Activated CD8-positive, alpha-beta T cell treated with anti-CD3 and anti-CD28 coated beads for 36 hours (primary cell): ENCODE measurements around the gene YPEL2. TPM values are rescaled to one million over a fixed set of nuclear protein-coding genes. Genes with fewer than 3 reads are reported as not detected.

ENCODE experiments used
- ATAC-seq: fragments of 200-7000 bp; cut with Tn5 transposase; one replicate; pipeline ENCODE4 v1.10.0; 2021; ENCODE audit warnings: mild to moderate bottlenecking, moderate library complexity
- CTCF ChIA-PET: fragments of 350-600 bp; sonication (Branson Sonifier 250); formaldehyde crosslinking; loops from one replicate; lab custom pipeline; 2021; ENCODE audit warnings: antibody characterized with exemption; lab: Charles Lee
- POLR2A ChIA-PET: fragments of 350-600 bp; sonication (Branson Sonifier 250); formaldehyde crosslinking; loops from one replicate; lab custom pipeline; 2021; ENCODE audit warnings: antibody characterized with exemption; lab: Charles Lee
- DNase-seq: peaks from one replicate; pipeline ENCODE4 v3.0.0-alpha.2; 2020
- H3K27ac Mint-ChIP-seq: one replicate; pipeline ENCODE4 v1.8.0; 2021; ENCODE audit warnings: mild to moderate bottlenecking, mixed read lengths
- H3K27me3 Mint-ChIP-seq: one replicate; pipeline ENCODE4 v1.8.0; 2021; ENCODE audit warnings: mixed read lengths
- H3K36me3 Mint-ChIP-seq: one replicate; pipeline ENCODE4 v1.8.0; 2021; ENCODE audit warnings: low read depth, mixed read lengths
- H3K4me1 Mint-ChIP-seq: one replicate; pipeline ENCODE4 v1.8.0; 2021; ENCODE audit warnings: low read depth, mixed read lengths
- H3K4me3 Mint-ChIP-seq: one replicate; pipeline ENCODE4 v1.8.0; 2021; ENCODE audit warnings: mild to moderate bottlenecking, moderate library complexity, mixed read lengths
- H3K9me3 Mint-ChIP-seq: one replicate; pipeline ENCODE4 v1.8.0; 2021; ENCODE audit warnings: mixed read lengths
- CTCF ChIP-seq: fragments of 200-600 bp; IDR thresholded peaks from one replicate; pipeline ENCODE4 v1.8.0; 2022; ENCODE audit warnings: antibody characterized with exemption, mild to moderate bottlenecking
- intact Hi-C: fragments of 100-400 bp; cut with micrococcal nuclease; formaldehyde crosslinking; loops from one replicate; pipeline ENCODE4 v1.10.0; 2022
- total RNA-seq, 2 experiments: library from RNA; stranded (reverse); gene quantifications; one replicate each; pipeline ENCODE4 v1.2.3, GENCODE V29; 2021

Gene YPEL2
- total RNA-seq, 2 experiments from 2014 or later: 4.2 to 4.9 TPM

- no peak overlapping the region for H3K27ac Mint-ChIP-seq
- CTCF ChIA-PET: interaction anchor here (2.2 to 11.5 kb wide), 6 partner anchors 11 to 118 kb away, joined by 6 to 116 read pairs (median 34); no protein-coding TSS in a partner anchor
- peaks cover 20% of the 10 kb centered on the region for H3K4me1 Mint-ChIP-seq
Observed at GRCh38 chr17:59428916-59429485, 97.5 kb downstream of the YPEL2 start.

GRCh38 chr17:59431601-59432000 lies 100.1 kb downstream of the YPEL2 start:
- ChIA-PET CTCF (interaction anchor here (2.3 to 11.5 kb wide), 4 partner anchors 8 to 121 kb away, joined by 4 to 116 read pairs (median 14); no protein-coding TSS in a partner anchor), POLR2A (interaction anchor here (0.9 kb wide), 1 partner anchor 66 kb away, joined by 3 read pairs; no protein-coding TSS in a partner anchor)
- Mint-ChIP-seq H3K27ac (no peak overlapping the region), H3K4me1 (peaks cover 34% of the 10 kb centered on the region), H3K4me3 (no peak overlapping the region), H3K27me3 (no peaks in the 10 kb centered on the region), H3K9me3 (peaks cover 6% of the 10 kb centered on the region), H3K36me3 (no peaks in the 10 kb centered on the region)
- ATAC-seq (no peak), DNase-seq (no peak)
- no peak for TF ChIP-seq CTCF
- intact Hi-C loops: no loop called here

More at GRCh38 chr17:59428916-59429485, 97.5 kb downstream of the YPEL2 start:
- peaks cover 6% of the 10 kb centered on the region for H3K9me3 Mint-ChIP-seq
- POLR2A ChIA-PET: no interaction called here
- intact Hi-C loops: no loop called here
- no peak for TF ChIP-seq CTCF
- DNase-seq (no peak), ATAC-seq (no peak)
- H3K4me3 Mint-ChIP-seq: no peak overlapping the region
- peaks cover 1% of the 10 kb centered on the region for H3K27me3 Mint-ChIP-seq
- H3K36me3 Mint-ChIP-seq: no peaks in the 10 kb centered on the region

- no peak overlapping the region for H3K4me3 Mint-ChIP-seq
- peaks cover 30% of the 10 kb centered on the region for H3K4me1 Mint-ChIP-seq
- no peak overlapping the region for H3K27ac Mint-ChIP-seq
- no peaks in the 10 kb centered on the region for H3K27me3 Mint-ChIP-seq
- peaks cover 6% of the 10 kb centered on the region for H3K9me3 Mint-ChIP-seq
- no peaks in the 10 kb centered on the region for H3K36me3 Mint-ChIP-seq
- DNase-seq: no peak
- no peak for TF ChIP-seq CTCF
- POLR2A ChIA-PET: interaction anchor here (0.9 to 1.5 kb wide), 2 partner anchors 9 to 67 kb away, joined by 3 to 5 read pairs; no protein-coding TSS in a partner anchor
- intact Hi-C loops: no loop called here
- CTCF ChIA-PET: interaction anchor here (2.3 to 11.5 kb wide), 4 partner anchors 7 to 122 kb away, joined by 4 to 116 read pairs (median 14); no protein-coding TSS in a partner anchor
- ATAC-seq: no peak
Observed at GRCh38 chr17:59432657-59433056, 101.2 kb downstream of the YPEL2 start.

GRCh38 chr17:59433586-59433985 lies 102.1 kb downstream of the YPEL2 start:
- intact Hi-C loops: no loop called here
- Mint-ChIP-seq H3K9me3 (peaks cover 6% of the 10 kb centered on the region), H3K27ac (no peak overlapping the region), H3K4me3 (no peak overlapping the region), H3K4me1 (peaks cover 29% of the 10 kb centered on the region), H3K27me3 (no peaks in the 10 kb centered on the region), H3K36me3 (no peaks in the 10 kb centered on the region)
- CTCF ChIA-PET: interaction anchor here (1.1 to 11.5 kb wide), 2 partner anchors 6 to 123 kb away, joined by 4 to 116 read pairs; no protein-coding TSS in a partner anchor
- POLR2A ChIA-PET: interaction anchor here (1.1 to 1.5 kb wide), 2 partner anchors 10 to 104 kb away, joined by 4 to 5 read pairs; no protein-coding TSS in a partner anchor
- ATAC-seq (no peak), DNase-seq (no peak)
- no peak for TF ChIP-seq CTCF

- ChIA-PET POLR2A (interaction anchor here (0.9 to 1.1 kb wide), 2 partner anchors 8 to 105 kb away, joined by 3 to 4 read pairs; no protein-coding TSS in a partner anchor), CTCF (interaction anchor here (1.0 to 1.1 kb wide), 2 partner anchors 105 to 124 kb away, joined by 4 read pairs; no protein-coding TSS in a partner anchor)
- Mint-ChIP-seq H3K9me3 (peaks cover 6% of the 10 kb centered on the region), H3K36me3 (no peaks in the 10 kb centered on the region), H3K27ac (no peak overlapping the region), H3K27me3 (no peaks in the 10 kb centered on the region), H3K4me1 (peaks cover 35% of the 10 kb centered on the region), H3K4me3 (no peak overlapping the region)
- intact Hi-C loops: no loop called here
- DNase-seq (no peak), ATAC-seq (no peak)
- no peak for TF ChIP-seq CTCF
Observed at GRCh38 chr17:59434429-59434828, 103.0 kb downstream of the YPEL2 start.
